Measurements from ENCODE around the gene PALM. TPM values are rescaled to one million over a fixed set of nuclear protein-coding genes. Genes with fewer than 3 reads are reported as not detected.

The PALM gene
- total RNA-seq, 2 experiments from 2014 or later = 0.84 to 1.0 TPM

GRCh38 chr19:776549-776948 is 67.8 kb downstream of the PALM start:
- H3K27ac Mint-ChIP-seq = no peak overlapping the region
- no peaks in the 10 kb centered on the region for H3K27me3 Mint-ChIP-seq (ENCODE audit: low read depth)
- no peak overlapping the region for H3K4me3 Mint-ChIP-seq
- CTCF ChIA-PET = interaction anchor here (0.7 kb wide), 1 partner anchor 87 kb away, joined by 6 read pairs; no protein-coding TSS in a partner anchor
- no peaks in the 10 kb centered on the region for H3K4me1 Mint-ChIP-seq (ENCODE audit: low read depth)
- intact Hi-C loops (cut with micrococcal nuclease) = no loop called here
- no peaks in the 10 kb centered on the region for H3K36me3 Mint-ChIP-seq (ENCODE audit: low read depth)
- H3K9me3 Mint-ChIP-seq = no peaks in the 10 kb centered on the region
- DNase-seq = no peak

- CTCF ChIA-PET = interaction anchor here (0.6 kb wide), 1 partner anchor 38 kb away, joined by 3 read pairs; no protein-coding TSS in a partner anchor
- no peak overlapping the region for H3K4me3 Mint-ChIP-seq
- intact Hi-C loops (cut with micrococcal nuclease) = no loop called here
Measured at GRCh38 chr19:778910-779653, 70.3 kb downstream of the PALM start.

GRCh38 chr19:780935-781334 is 72.2 kb downstream of the PALM start:
- no peak for DNase-seq
- intact Hi-C loops (cut with micrococcal nuclease) = no loop called here
- Mint-ChIP-seq H3K4me1 (ENCODE audit: low read depth) (no peaks in the 10 kb centered on the region), H3K27ac (no peak overlapping the region), H3K36me3 (ENCODE audit: low read depth) (no peaks in the 10 kb centered on the region), H3K27me3 (ENCODE audit: low read depth) (no peaks in the 10 kb centered on the region), H3K4me3 (no peak overlapping the region), H3K9me3 (no peaks in the 10 kb centered on the region)
- CTCF ChIA-PET = no interaction called here

More at GRCh38 chr19:778910-779653, 70.3 kb downstream of the PALM start:
- Mint-ChIP-seq H3K36me3 (ENCODE audit: low read depth) (no peaks in the 10 kb centered on the region), H3K9me3 (no peaks in the 10 kb centered on the region), H3K27ac (no peak overlapping the region), H3K27me3 (ENCODE audit: low read depth) (no peaks in the 10 kb centered on the region), H3K4me1 (ENCODE audit: low read depth) (no peaks in the 10 kb centered on the region)
- no peak for DNase-seq

- no peaks in the 10 kb centered on the region for H3K4me1 Mint-ChIP-seq (ENCODE audit: low read depth)
Measured at GRCh38 chr19:781800-782184, 73.1 kb downstream of the PALM start.

GRCh38 chr19:782185-782877 is 73.6 kb downstream of the PALM start:
- CTCF ChIA-PET = no interaction called here
- H3K36me3 Mint-ChIP-seq (ENCODE audit: low read depth) = no peaks in the 10 kb centered on the region
- H3K9me3 Mint-ChIP-seq = no peaks in the 10 kb centered on the region
- no peak for DNase-seq
- no peaks in the 10 kb centered on the region for H3K27me3 Mint-ChIP-seq (ENCODE audit: low read depth)
- intact Hi-C loops (cut with micrococcal nuclease) = no loop called here
- no peak overlapping the region for H3K27ac Mint-ChIP-seq
- H3K4me3 Mint-ChIP-seq = no peak overlapping the region
- no peaks in the 10 kb centered on the region for H3K4me1 Mint-ChIP-seq (ENCODE audit: low read depth)

More at GRCh38 chr19:781800-782184, 73.1 kb downstream of the PALM start:
- Mint-ChIP-seq H3K4me3 (no peak overlapping the region), H3K27ac (no peak overlapping the region), H3K27me3 (ENCODE audit: low read depth) (no peaks in the 10 kb centered on the region), H3K9me3 (no peaks in the 10 kb centered on the region), H3K36me3 (ENCODE audit: low read depth) (no peaks in the 10 kb centered on the region)
- CTCF ChIA-PET = no interaction called here
- intact Hi-C loops (cut with micrococcal nuclease) = no loop called here
- no peak for DNase-seq

GRCh38 chr19:782878-783668 is 74.3 kb downstream of the PALM start:
- Mint-ChIP-seq H3K36me3 (ENCODE audit: low read depth) (no peaks in the 10 kb centered on the region), H3K27me3 (ENCODE audit: low read depth) (no peaks in the 10 kb centered on the region), H3K9me3 (no peaks in the 10 kb centered on the region), H3K27ac (no peak overlapping the region), H3K4me1 (ENCODE audit: low read depth) (no peaks in the 10 kb centered on the region), H3K4me3 (no peak overlapping the region)
- intact Hi-C loops (cut with micrococcal nuclease) = no loop called here
- no peak for DNase-seq
- CTCF ChIA-PET = no interaction called here

GRCh38 chr19:784541-784940 is 75.8 kb downstream of the PALM start:
- Mint-ChIP-seq H3K4me3 (no peak overlapping the region), H3K4me1 (ENCODE audit: low read depth) (peaks cover 2% of the 10 kb centered on the region), H3K27me3 (ENCODE audit: low read depth) (no peaks in the 10 kb centered on the region), H3K9me3 (no peaks in the 10 kb centered on the region), H3K36me3 (ENCODE audit: low read depth) (no peaks in the 10 kb centered on the region), H3K27ac (no peak overlapping the region)
- CTCF ChIA-PET = interaction anchor here (0.6 kb wide), 1 partner anchor 94 kb away, joined by 3 read pairs; no protein-coding TSS in a partner anchor
- intact Hi-C loops (cut with micrococcal nuclease) = no loop called here
- no peak for DNase-seq

GRCh38 chr19:787536-787935 is 78.8 kb downstream of the PALM start:
- Mint-ChIP-seq H3K27ac (no peak overlapping the region), H3K9me3 (no peaks in the 10 kb centered on the region), H3K4me1 (ENCODE audit: low read depth) (peaks cover 2% of the 10 kb centered on the region), H3K4me3 (no peak overlapping the region), H3K36me3 (ENCODE audit: low read depth) (no peaks in the 10 kb centered on the region), H3K27me3 (ENCODE audit: low read depth) (peaks cover 3% of the 10 kb centered on the region)
- intact Hi-C loops (cut with micrococcal nuclease) = no loop called here
- no peak for DNase-seq
- CTCF ChIA-PET = interaction anchor here (1.2 kb wide), 1 partner anchor 17 kb away, joined by 3 read pairs; no protein-coding TSS in a partner anchor

- Mint-ChIP-seq H3K4me1 (ENCODE audit: low read depth) (peaks cover 2% of the 10 kb centered on the region), H3K4me3 (no peak overlapping the region), H3K9me3 (no peaks in the 10 kb centered on the region), H3K36me3 (ENCODE audit: low read depth) (no peaks in the 10 kb centered on the region), H3K27ac (no peak overlapping the region), H3K27me3 (ENCODE audit: low read depth) (peaks cover 3% of the 10 kb centered on the region)
- CTCF ChIA-PET = interaction anchor here (1.2 kb wide), 1 partner anchor 18 kb away, joined by 3 read pairs; no protein-coding TSS in a partner anchor
- intact Hi-C loops (cut with micrococcal nuclease) = no loop called here
- no peak for DNase-seq
Measured at GRCh38 chr19:788686-788982, 79.9 kb downstream of the PALM start.

- DNase-seq = no peak
- H3K9me3 Mint-ChIP-seq = no peaks in the 10 kb centered on the region
- peaks cover 3% of the 10 kb centered on the region for H3K27me3 Mint-ChIP-seq (ENCODE audit: low read depth)
- intact Hi-C loops (cut with micrococcal nuclease) = no loop called here
- CTCF ChIA-PET = interaction anchor here (0.6 kb wide), 1 partner anchor 20 kb away, joined by 3 read pairs; no protein-coding TSS in a partner anchor
- H3K4me1 Mint-ChIP-seq (ENCODE audit: low read depth) = peaks cover 2% of the 10 kb centered on the region
- H3K27ac Mint-ChIP-seq = no peak overlapping the region
- H3K4me3 Mint-ChIP-seq = no peak overlapping the region
- no peaks in the 10 kb centered on the region for H3K36me3 Mint-ChIP-seq (ENCODE audit: low read depth)
Measured at GRCh38 chr19:788983-789700, 80.4 kb downstream of the PALM start.

GRCh38 chr19:789701-790060 is 80.9 kb downstream of the PALM start:
- DNase-seq = no peak
- peaks cover 2% of the 10 kb centered on the region for H3K4me1 Mint-ChIP-seq (ENCODE audit: low read depth)
- H3K4me3 Mint-ChIP-seq = no peak overlapping the region
- CTCF ChIA-PET = interaction anchor here (0.6 kb wide), 1 partner anchor 20 kb away, joined by 3 read pairs; no protein-coding TSS in a partner anchor
- H3K27ac Mint-ChIP-seq = no peak overlapping the region
- no peaks in the 10 kb centered on the region for H3K36me3 Mint-ChIP-seq (ENCODE audit: low read depth)
- no peaks in the 10 kb centered on the region for H3K9me3 Mint-ChIP-seq
- intact Hi-C loops (cut with micrococcal nuclease) = no loop called here
- peaks cover 3% of the 10 kb centered on the region for H3K27me3 Mint-ChIP-seq (ENCODE audit: low read depth)

GRCh38 chr19:791007-791566 is 82.4 kb downstream of the PALM start:
- Mint-ChIP-seq H3K36me3 (ENCODE audit: low read depth) (no peaks in the 10 kb centered on the region), H3K27me3 (ENCODE audit: low read depth) (peaks cover 3% of the 10 kb centered on the region), H3K4me3 (no peak overlapping the region), H3K9me3 (no peaks in the 10 kb centered on the region), H3K4me1 (ENCODE audit: low read depth) (peaks cover 2% of the 10 kb centered on the region), H3K27ac (no peak overlapping the region)
- DNase-seq = no peak
- intact Hi-C loops (cut with micrococcal nuclease) = no loop called here
- CTCF ChIA-PET = no interaction called here

Measured in activated naive CD4-positive, alpha-beta T cell treated with anti-CD3 and anti-CD28 coated beads for 36 hours (primary cell).